Activated B cell treated with CpG ODN at 0.5 μM for 24 hours (primary cell): ENCODE results near the gene MRGPRD. TPM values are rescaled to one million over a fixed set of nuclear protein-coding genes. Genes with fewer than 3 reads are reported as not detected.

Experiments
- ATAC-seq: fragments of 200-7000 bp; cut with Tn5 transposase; one replicate; pipeline ENCODE4 v1.10.0; 2021; ENCODE audit warnings: low read depth, mild to moderate bottlenecking, moderate library complexity
- CTCF ChIA-PET: fragments of 350-600 bp; sonication (Branson Sonifier 250); formaldehyde crosslinking; loops from one replicate; lab custom pipeline; 2021; ENCODE audit warnings: antibody characterized with exemption; lab: Charles Lee
- POLR2A ChIA-PET: fragments of 350-600 bp; sonication (Branson Sonifier 250); formaldehyde crosslinking; loops from one replicate; lab custom pipeline; 2021; ENCODE audit warnings: antibody characterized with exemption; lab: Charles Lee
- DNase-seq: peaks from one replicate; pipeline ENCODE4 v3.0.0; 2022
- H3K27ac Mint-ChIP-seq: one replicate; pipeline ENCODE4 v1.8.0; 2020; ENCODE audit warnings: mixed read lengths
- H3K27me3 Mint-ChIP-seq: one replicate; pipeline ENCODE4 v1.8.0; 2021; ENCODE audit warnings: mixed read lengths
- H3K36me3 Mint-ChIP-seq: one replicate; pipeline ENCODE4 v1.8.0; 2021; ENCODE audit warnings: low read depth, mixed read lengths
- H3K4me1 Mint-ChIP-seq: one replicate; pipeline ENCODE4 v1.8.0; 2021; ENCODE audit warnings: mixed read lengths
- H3K4me3 Mint-ChIP-seq: one replicate; pipeline ENCODE4 v1.8.0; 2020; ENCODE audit warnings: mild to moderate bottlenecking, mixed read lengths
- H3K9me3 Mint-ChIP-seq: one replicate; pipeline ENCODE4 v1.8.0; 2020; ENCODE audit warnings: mixed read lengths
- intact Hi-C: fragments of 100-400 bp; cut with micrococcal nuclease; formaldehyde crosslinking; loops from one replicate; pipeline ENCODE4 v1.15.1; 2024
- total RNA-seq: library from RNA; stranded (reverse); gene quantifications from 2 replicates; pipeline ENCODE4 v1.2.3, GENCODE V29; 2022
- TF ChIP-seq, protein P1 (sequence below): fragments of 200-600 bp; IDR thresholded peaks from one replicate; pipeline ENCODE4 v1.8.0; 2022; ENCODE audit warnings: antibody characterized with exemption, mild to moderate bottlenecking

MRGPRD gene
- total RNA-seq, 1 donor from 2014 or later, result not detected

DNA sequence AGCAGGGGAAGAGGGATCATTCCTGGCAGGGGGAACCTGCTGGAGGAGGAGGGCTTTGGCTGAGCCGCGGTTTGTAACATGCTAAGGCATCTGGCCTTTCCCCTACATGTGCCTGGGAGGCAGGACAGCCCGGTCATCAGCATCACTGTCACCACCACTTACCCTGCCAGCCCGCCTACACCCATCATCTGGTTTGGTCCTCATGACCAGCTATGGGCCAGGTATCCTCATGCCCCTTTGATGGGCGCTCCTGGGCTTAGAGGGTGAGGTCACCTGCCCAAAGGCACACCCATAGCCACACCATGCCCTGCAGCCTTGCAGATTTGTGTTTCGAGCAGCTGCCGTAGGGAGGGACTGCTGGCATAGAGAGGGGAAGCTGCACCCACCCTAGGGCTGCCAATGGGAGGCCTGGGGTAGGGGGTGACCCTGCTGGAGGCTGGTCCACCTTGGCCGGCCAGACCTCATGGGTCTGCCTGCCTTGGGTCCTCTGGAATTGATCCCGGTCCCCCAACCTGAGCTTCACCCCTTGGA is 29.6 kb upstream of the MRGPRD start:
- POLR2A ChIA-PET, result interaction anchor here (0.6 kb wide), 1 partner anchor 8 kb away, joined by 3 read pairs; no protein-coding TSS in a partner anchor
- CTCF ChIA-PET, result no interaction called here

DNA sequence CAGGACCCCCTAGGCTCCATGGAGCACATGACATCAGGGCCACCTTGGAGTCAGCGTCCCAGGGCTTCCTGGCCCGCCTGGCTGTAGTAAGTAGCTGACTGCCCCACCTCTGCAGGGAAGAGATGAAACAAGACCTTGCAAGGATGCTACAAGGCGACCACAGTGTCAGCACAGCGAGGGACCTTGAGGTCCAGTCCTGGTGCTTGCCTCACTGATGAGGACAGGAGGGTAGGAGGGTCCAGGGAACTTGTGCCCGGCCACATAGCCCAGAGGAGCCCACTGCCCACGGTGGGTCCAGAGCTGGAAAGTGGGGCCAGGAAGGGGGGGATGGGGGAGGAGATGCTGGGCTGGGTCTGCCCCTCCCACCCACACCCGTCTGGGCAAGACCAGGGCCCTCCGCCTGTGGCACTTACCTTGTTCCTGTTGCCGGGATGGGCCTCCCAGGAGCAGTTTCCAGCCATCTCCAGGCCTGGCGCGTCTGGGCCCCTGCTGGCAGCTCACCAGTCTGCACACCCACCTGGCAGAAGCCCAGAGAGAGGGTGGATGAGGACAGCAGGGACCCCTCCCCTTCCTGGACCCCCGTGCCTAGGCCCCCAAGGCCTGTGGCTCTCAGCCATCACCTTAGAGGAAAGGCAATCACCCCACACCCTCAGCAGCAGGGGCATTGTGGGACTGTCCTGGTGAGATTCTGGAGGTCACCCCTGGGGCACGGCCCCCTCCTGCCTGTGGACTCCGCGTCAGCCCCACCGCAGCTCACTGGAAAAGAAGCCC is 28.8 kb upstream of the MRGPRD start:
- no peak for ATAC-seq

More for the DNA sequence above, 29.6 kb upstream of the MRGPRD start:
- Mint-ChIP-seq H3K27ac (no peak overlapping the region), H3K4me1 (peaks cover 5% of the 10 kb centered on the region), H3K4me3 (no peak overlapping the region), H3K36me3 (no peaks in the 10 kb centered on the region), H3K27me3 (peaks cover 29% of the 10 kb centered on the region), H3K9me3 (no peaks in the 10 kb centered on the region)
- DNase-seq, result no peak
- intact Hi-C loops, result no loop called here
- TF ChIP-seq, protein P1, sequence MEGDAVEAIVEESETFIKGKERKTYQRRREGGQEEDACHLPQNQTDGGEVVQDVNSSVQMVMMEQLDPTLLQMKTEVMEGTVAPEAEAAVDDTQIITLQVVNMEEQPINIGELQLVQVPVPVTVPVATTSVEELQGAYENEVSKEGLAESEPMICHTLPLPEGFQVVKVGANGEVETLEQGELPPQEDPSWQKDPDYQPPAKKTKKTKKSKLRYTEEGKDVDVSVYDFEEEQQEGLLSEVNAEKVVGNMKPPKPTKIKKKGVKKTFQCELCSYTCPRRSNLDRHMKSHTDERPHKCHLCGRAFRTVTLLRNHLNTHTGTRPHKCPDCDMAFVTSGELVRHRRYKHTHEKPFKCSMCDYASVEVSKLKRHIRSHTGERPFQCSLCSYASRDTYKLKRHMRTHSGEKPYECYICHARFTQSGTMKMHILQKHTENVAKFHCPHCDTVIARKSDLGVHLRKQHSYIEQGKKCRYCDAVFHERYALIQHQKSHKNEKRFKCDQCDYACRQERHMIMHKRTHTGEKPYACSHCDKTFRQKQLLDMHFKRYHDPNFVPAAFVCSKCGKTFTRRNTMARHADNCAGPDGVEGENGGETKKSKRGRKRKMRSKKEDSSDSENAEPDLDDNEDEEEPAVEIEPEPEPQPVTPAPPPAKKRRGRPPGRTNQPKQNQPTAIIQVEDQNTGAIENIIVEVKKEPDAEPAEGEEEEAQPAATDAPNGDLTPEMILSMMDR, result no peak
- ATAC-seq, result no peak

DNA sequence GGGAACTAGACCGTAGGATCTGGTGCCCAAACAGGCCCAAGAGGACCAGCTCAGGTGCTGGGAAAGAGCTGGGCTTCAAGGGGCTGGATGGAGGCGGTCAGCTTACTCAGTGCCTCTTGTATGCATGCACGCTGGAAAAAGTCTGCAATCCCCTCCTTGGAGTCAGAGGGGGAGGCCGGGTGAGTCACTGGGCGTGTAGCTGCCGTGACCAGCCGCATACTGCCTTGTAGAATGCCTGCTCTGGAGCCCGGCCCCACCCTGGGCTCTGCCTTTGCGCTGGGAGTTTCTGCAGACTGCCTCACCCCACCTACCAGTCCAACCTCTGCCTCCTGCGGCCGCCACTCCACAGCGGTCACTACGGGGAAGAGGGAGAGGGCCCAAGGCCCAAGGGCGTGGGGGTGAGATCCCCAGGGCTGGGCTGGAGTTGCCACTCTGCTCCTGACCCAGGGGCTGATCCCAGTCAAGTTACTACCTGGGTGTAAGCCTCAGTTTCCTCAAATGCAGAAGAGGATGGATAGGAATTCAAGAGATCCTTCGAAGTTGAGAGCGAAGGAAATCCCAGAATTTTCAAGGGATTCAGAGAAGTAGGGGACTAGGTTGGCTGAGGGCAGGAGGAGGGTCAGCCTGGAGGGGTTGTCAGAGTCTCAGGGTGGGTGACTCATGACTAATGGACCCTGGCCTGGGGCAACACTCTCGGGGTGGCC is 28.1 kb upstream of the MRGPRD start:
- DNase-seq, result no peak
- Mint-ChIP-seq H3K4me1 (peaks cover 5% of the 10 kb centered on the region), H3K4me3 (no peak overlapping the region), H3K27me3 (peaks cover 24% of the 10 kb centered on the region), H3K36me3 (no peaks in the 10 kb centered on the region), H3K27ac (no peak overlapping the region), H3K9me3 (no peaks in the 10 kb centered on the region)
- CTCF ChIA-PET, result no interaction called here
- TF ChIP-seq, protein P1, result no peak
- intact Hi-C loops, result no loop called here
- POLR2A ChIA-PET, result no interaction called here
- ATAC-seq, result no peak

More for the DNA sequence above, 28.8 kb upstream of the MRGPRD start:
- H3K27me3 Mint-ChIP-seq, result peaks cover 26% of the 10 kb centered on the region
- peaks cover 5% of the 10 kb centered on the region for H3K4me1 Mint-ChIP-seq
- no peak overlapping the region for H3K27ac Mint-ChIP-seq
- intact Hi-C loops, result no loop called here
- H3K9me3 Mint-ChIP-seq, result no peaks in the 10 kb centered on the region
- H3K4me3 Mint-ChIP-seq, result no peak overlapping the region
- H3K36me3 Mint-ChIP-seq, result no peaks in the 10 kb centered on the region
- ChIA-PET CTCF (no interaction called here), POLR2A (no interaction called here)
- TF ChIP-seq, protein P1, result no peak
- DNase-seq, result no peak

DNA sequence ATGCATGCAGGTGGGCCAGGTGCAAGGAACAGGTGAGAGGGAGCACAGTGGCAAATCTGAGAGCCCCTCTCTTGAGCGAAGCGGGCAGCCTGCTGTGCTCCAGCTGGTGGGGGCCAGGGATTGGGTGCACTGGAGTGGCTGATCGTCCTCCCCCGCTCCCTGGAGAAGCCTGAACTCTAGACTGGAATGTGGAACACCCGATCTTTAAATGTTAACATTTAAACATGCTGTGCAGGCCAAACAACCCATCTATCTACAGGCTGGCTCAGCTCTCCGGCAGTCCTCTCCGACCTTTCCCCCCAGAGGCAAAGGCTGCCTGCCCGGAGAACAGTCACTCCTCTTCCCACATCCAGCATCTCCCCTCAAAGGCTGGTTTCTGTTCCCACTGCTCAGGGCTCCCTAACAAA is 27.2 kb upstream of the MRGPRD start:
- no peak overlapping the region for H3K4me3 Mint-ChIP-seq
- H3K4me1 Mint-ChIP-seq, result peaks cover 5% of the 10 kb centered on the region
- H3K27me3 Mint-ChIP-seq, result peaks cover 24% of the 10 kb centered on the region
- DNase-seq (no peak), ATAC-seq (no peak)
- no peak overlapping the region for H3K27ac Mint-ChIP-seq
- ChIA-PET CTCF (no interaction called here), POLR2A (no interaction called here)
- TF ChIP-seq, protein P1, result no peak
- no peaks in the 10 kb centered on the region for H3K36me3 Mint-ChIP-seq
- no peaks in the 10 kb centered on the region for H3K9me3 Mint-ChIP-seq
- intact Hi-C loops, result no loop called here

DNA sequence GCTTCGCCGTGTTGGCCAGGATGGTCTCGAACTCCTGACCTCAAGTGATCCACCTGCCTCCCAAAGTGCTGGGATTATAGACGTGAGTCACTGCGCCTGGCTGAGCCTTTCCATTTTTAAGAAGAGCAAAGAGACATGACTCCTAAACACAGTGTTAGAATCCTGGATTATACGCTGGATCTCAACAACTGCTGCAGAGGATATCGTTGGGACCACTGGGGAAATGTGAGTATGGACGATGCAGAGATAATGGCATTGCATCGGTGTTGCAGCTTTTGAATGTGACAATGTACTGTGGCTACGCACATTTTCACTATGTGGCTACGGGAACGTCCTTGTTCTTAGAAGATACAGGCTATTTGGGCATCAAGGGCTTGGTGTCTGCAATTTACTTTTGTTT is 26.0 kb upstream of the MRGPRD start:
- peaks cover 17% of the 10 kb centered on the region for H3K27me3 Mint-ChIP-seq

More for the DNA sequence above, 26.0 kb upstream of the MRGPRD start:
- H3K36me3 Mint-ChIP-seq, result no peaks in the 10 kb centered on the region
- no peaks in the 10 kb centered on the region for H3K9me3 Mint-ChIP-seq
- intact Hi-C loops, result no loop called here
- POLR2A ChIA-PET, result interaction anchor here (0.7 kb wide), 1 partner anchor 50 kb away, joined by 10 read pairs; no protein-coding TSS in a partner anchor
- CTCF ChIA-PET, result no interaction called here
- DNase-seq, result no peak
- peaks cover 5% of the 10 kb centered on the region for H3K4me1 Mint-ChIP-seq
- ATAC-seq, result no peak
- H3K27ac Mint-ChIP-seq, result no peak overlapping the region
- H3K4me3 Mint-ChIP-seq, result no peak overlapping the region
- TF ChIP-seq, protein P1, result no peak
